ENCODE measurements around the gene LCE1B.

DNA sequence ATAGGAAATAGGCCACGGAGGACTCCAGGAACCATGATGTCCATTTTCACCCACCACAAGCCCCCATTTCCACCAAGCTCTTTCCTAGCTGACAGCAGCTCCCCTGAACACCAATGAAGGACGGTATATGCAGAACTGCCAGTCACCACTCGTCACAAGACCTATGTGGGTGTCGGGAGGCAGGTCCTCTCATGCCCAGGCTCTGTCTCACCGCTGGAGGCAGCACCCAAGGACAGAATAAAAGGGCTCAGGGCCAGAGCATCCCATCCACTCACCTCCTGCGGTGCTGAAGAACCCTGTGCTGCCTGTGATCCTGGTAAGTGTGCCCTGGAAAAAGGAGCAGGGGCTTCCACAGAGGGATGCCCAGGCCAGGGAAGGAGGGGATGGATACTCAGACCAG, 36.9 kb upstream of the LCE1B start, which contains the start of gene LCE1F:
- TF ChIP-seq, protein P1, sequence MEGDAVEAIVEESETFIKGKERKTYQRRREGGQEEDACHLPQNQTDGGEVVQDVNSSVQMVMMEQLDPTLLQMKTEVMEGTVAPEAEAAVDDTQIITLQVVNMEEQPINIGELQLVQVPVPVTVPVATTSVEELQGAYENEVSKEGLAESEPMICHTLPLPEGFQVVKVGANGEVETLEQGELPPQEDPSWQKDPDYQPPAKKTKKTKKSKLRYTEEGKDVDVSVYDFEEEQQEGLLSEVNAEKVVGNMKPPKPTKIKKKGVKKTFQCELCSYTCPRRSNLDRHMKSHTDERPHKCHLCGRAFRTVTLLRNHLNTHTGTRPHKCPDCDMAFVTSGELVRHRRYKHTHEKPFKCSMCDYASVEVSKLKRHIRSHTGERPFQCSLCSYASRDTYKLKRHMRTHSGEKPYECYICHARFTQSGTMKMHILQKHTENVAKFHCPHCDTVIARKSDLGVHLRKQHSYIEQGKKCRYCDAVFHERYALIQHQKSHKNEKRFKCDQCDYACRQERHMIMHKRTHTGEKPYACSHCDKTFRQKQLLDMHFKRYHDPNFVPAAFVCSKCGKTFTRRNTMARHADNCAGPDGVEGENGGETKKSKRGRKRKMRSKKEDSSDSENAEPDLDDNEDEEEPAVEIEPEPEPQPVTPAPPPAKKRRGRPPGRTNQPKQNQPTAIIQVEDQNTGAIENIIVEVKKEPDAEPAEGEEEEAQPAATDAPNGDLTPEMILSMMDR (IDR thresholded peaks at IDR 0.05), result no peak
- TF ChIP-seq POLR2A (IDR thresholded peaks at IDR 0.05), result no peak
